GM19463 (cell line): ENCODE measurements around the gene SLC2A10.

ENCODE experiments used
- ATAC-seq: cut with Tn5 transposase; IDR thresholded peaks from one replicate; pipeline ENCODE4 v1.9.1; 2021; ENCODE audit warnings: mild to moderate bottlenecking, moderate library complexity; ENCODE audit not compliant: unreplicated experiment

The SLC2A10 gene

GRCh38 chr20:46761566-46761965 is 52.1 kb downstream of the SLC2A10 start:
- ATAC-seq, result no peak

- ATAC-seq, result no peak
Observed at GRCh38 chr20:46764068-46764467, 54.6 kb downstream of the SLC2A10 start.

- no peak for ATAC-seq
Observed at GRCh38 chr20:46765506-46766120, 56.2 kb downstream of the SLC2A10 start.

- no peak for ATAC-seq
Observed at GRCh38 chr20:46767127-46767761, 57.8 kb downstream of the SLC2A10 start.

- ATAC-seq, result no peak
Observed at GRCh38 chr20:46770330-46771194, 61.1 kb downstream of the SLC2A10 start.

- ATAC-seq, result no peak
Observed at GRCh38 chr20:46771195-46771588, 61.7 kb downstream of the SLC2A10 start.

- no peak for ATAC-seq
Observed at GRCh38 chr20:46772901-46773300, 63.5 kb downstream of the SLC2A10 start.

GRCh38 chr20:46773680-46774079 is 64.2 kb downstream of the SLC2A10 start:
- ATAC-seq, result no peak

GRCh38 chr20:46774236-46774635 is 64.8 kb downstream of the SLC2A10 start:
- ATAC-seq, result no peak

GRCh38 chr20:46774943-46775560 is 65.6 kb downstream of the SLC2A10 start:
- ATAC-seq, result no peak

GRCh38 chr20:46775806-46776205 is 66.4 kb downstream of the SLC2A10 start:
- no peak for ATAC-seq

GRCh38 chr20:46777331-46777730 is 67.9 kb downstream of the SLC2A10 start:
- ATAC-seq, result no peak

GRCh38 chr20:46779831-46780230 is 70.4 kb downstream of the SLC2A10 start:
- ATAC-seq, result no peak

- no peak for ATAC-seq
Observed at GRCh38 chr20:46784436-46785127, 75.1 kb downstream of the SLC2A10 start.
